NCI-H345 (cell line): ENCODE measurements around the gene KLHDC4.
A peak's percentile ranks its signal among the peaks of the same experiment; 100 is the strongest.
"Not testable (repeated sequence)": the region's sequence is repeated elsewhere in the genome, so short reads cannot be mapped to it uniquely, and the experiment has no call there.

Experiments used
- DNase-seq: peaks from one replicate; lab custom pipeline; 2025; lab: John Stamatoyannopoulos, UW

KLHDC4 gene

DNA sequence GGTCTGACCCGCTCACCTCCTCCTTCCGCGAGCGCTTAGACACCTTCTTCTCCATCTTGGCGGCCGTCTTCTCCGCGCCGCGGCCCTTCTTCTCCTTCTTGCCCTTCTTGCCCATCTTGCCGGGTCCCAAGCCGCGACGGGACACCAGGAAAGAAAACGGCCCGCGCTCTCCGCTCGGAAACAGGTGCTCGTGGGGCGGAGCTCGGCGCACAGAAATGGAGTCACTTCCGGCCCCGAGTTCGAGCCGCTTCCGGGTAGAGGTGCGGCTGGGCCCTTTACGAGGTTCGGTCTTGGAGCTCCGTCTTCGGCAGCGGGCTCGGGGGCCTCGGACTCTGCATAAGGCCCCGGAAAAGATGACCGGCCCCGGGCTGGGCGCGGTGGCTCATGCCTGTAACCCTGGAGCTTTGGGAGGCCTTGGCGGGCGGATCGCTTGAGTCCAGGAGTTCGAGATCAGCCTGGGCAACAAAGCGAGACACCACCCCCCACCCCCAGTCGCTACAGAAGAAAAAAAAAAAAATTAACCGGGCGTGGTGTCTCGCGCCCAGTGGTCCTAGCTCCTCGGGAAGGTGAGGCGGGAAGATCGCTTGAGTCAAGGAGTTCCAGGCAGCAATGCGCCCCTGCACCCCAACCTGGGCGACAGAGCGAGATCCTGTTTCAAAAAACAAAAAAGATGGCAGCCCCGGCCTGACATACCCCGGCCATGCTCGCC is at the start of gene KLHDC4:
TSS of gene KLHDC4 (minus strand) at position 211 of the 709 bp plus-strand sequence. CDS start at position 115, 96 bp downstream.
- peak; percentile 79 for DNase-seq

DNA sequence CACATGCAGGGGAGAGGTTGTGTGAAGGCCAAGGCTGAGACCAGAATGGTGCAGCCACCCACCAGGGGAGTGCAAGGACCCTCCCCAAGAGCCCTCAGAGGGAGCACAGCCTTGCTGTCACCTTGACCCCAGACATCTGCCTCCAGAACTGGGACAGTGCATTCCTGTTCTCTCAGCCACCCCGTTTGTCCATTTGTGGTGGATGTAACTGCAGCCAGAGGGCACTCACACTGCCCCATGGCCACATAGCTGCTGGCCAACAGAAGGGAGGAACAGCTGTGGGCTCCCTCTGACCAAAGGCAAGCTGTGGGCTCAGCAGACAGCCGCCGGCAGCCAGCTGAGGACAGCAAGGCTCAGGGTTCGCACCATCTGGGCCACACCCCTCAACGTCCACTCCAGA is 49.8 kb upstream of the KLHDC4 start:
- DNase-seq = no peak

DNA sequence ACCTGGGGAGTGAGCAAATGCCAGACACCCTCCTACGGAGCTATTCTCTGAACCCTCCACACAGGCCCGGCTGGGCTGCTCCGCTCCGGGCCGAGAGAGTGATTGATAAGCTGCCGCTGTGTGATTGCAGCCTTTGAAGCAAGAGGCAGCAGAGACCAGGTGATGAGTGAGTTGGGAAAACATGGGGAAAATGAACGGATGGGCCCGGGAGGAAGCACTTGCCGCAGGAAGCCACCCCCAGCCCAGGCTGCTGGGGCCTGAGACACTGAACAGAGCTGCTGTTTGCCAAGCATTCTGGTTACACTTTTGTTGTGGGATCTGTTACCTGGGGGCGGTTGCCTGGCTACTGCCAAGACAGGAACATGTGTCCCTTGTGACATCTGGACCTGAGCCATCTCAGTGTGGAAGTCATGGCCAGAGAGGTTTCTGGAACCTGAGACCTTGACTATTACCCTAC is 46.4 kb upstream of the KLHDC4 start:
- peak; percentile 68 for DNase-seq

DNA sequence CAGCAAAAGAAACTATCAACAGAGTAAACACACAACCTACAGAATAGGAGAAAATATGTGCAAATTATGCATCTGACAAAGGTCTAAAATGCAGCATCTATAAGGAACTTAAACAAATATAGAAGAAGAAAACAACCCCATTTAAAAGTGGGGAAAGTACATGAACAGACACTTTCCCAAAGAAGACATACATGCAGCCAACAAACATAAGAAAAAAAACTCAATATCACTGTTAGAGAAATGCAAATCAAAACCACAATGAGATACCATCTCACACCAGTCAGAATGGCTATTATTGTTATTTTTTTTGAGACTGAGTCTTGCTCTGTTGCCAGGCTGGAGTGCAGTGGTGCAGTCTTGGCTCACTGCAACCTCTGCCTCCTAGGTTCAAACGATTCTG is 45.7 kb upstream of the KLHDC4 start:
- DNase-seq = not testable (repeated sequence)

DNA sequence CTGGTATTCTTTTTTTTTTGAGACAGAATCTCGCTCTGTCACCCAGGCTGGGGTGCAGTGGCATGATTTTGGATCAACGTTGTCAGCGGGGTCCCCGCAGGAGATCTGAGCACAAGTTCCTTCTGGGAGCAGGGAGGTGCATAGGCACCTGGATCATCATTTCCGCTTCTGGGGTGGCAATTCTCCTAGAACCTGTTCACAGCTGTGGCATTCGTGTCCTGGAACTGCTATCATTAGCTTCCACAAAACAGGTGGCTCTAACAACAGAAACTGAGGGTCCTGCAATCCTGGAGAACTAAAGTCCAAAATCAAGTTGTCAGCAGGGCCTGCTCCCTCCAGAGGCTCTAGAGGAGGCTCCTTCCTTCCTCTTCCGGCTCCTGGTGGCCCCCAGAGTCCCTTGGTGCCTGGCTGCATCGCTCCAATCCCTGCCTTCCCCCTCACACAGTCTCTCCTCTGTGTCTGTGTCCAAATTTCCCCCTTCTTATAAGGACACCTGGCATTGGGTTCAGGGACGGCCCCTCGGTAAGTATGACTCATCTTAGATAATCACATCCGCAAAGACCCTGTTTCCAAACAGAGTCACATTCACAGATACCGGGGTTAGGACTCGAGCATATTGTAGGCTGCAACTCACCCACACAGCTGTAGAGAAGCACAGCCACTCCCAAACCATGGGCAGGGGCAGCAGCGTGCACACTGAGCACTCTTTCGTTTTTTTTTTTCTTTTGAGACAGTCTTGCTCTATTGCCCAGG is 43.5 kb upstream of the KLHDC4 start:
- no peak for DNase-seq

DNA sequence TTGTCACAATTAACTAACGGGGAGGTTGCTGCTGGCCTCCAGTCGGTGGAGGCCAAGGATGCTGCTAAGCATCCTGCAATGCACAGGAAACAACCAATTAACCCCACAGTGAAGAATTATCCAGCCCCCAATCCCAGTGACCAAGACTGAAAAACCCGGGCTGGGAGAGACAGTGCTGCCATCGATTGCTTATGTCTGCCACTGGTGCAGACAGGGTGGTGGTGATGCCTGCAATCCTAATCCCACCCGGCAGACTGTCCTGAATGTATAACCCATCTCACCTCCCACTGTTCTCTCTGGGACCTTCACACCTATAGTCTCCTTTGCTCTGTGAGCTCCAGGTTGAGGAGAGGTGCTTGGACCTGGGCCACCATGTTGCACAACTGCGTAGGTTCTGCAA is 42.3 kb upstream of the KLHDC4 start:
- no peak for DNase-seq

DNA sequence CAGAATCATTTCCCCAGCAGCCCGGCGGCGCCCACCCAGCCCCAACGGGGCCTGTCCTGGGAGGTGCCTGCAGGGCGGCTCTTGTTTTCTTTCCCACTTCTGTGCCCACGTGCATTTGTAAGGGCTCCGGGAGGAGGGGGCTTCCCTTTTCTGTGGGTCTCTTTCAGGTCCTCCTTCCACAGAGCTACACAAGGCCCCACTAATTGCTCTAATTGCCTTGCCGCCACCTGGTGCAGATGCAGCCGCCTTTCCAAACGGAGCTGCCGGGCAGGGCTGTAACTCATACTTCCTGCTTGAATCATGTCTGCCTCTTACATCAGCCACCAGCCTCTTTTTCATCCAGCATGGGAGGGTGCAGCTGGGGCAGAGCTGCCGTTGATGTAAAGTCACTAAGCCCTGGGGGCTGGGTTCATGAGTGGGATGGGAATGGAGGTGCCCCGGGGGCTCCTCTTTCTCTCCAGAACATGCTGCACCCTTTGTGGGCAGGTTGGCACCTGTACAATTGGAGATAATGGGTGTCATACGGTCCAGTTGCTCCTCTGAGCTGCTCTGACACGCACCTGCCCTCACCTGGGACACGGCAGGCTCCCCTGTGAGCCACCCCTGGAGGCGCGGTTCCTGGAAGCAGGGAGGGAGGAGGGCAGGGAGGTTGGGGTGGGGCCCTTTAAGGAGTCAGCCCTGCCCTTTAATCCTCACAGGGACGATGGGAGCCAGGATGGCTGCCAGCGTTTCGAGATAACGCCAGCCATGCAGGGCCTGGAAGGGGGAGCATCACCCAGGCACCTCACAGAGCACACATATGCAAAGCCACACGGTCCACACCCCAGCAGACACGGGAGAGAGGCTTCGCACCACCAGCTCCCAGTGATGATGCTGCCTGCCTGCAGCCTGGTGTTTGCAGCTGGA is 41.1 kb upstream of the KLHDC4 start:
- peak; percentile 91 for DNase-seq

DNA sequence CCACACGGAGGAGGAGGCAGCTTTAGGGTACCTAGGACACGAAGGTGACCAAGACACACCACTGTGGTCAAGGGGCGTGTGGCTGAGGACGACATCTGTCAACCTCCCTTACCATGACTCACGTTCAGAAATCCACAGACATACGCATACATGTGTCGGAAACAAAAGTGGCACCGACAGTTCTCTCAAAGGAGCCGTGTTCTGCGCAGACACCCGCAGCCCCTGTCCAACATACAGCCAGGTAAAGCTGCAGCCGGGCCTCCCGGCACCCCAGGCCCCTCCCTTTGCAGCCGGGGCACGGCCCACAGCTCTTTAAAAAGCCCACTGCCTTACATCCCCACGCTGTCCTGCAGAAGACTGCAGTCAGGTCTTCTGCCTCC is 40.5 kb upstream of the KLHDC4 start:
- peak; percentile 35 for DNase-seq

DNA sequence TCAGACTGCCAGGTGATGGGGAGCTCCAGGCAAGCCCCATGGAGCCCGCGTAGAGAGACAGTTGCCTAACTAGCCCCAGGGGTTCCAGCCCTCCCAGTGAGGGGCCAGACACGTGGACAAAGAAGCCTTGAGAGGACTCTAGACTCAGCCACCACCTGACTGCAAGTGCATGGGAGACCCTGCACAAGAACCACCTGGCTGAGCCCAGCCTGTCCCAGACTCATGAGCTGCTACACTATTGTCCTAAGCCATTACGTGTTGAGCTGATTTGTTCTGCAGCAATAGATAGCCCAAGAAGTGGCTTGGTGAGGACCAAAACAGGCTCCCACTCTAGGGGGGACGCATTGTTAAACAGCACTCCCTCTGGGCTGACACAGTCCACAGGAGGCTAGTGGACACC is 37.6 kb upstream of the KLHDC4 start:
- DNase-seq = no peak

DNA sequence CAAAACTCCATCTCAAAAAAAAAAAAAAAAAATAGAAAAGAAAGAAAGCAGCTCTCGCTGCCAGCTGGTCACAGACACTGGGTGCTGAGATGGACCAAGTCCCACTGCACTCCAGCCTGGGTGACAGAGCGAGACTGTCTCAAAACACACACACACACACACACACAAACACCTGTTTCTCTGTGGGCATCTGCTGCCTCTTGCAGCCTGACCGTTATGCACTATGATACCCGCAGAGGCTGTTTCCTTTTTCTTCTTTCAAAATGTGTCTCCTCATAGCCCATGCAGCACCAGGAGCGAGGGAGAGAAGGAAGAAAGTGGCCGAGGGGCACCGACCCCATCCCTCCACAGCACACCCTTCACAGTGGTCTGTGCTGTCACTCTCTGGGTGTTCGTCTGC is 36.9 kb upstream of the KLHDC4 start:
- no peak for DNase-seq

DNA sequence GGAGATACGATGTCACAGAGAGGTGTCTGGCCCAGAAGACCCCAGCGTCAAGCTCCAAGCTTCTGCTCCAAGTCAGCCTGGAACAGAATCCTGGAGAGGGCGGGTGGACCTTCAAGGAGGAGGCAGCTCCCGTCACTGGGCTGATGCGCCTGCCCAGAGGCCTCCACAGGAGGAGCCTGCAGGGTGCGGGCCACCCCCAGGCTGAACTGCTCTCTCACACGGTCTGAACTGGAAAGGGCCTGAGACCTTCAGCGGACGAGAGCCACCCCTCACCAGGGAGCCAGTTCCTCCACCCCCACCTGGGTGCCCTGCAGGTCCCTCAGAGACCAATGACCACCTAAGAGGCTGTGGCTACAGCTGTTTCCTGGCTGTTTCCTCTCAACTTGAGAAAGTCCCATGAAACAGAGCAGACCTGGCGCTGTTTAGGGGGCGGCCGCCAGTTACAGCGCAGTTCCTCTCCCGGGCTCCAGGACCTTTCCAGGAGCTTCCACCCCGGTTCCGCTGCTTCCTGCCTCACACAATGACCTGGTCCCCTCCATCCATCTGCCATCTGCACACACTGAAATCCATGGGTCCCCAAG is 36.0 kb upstream of the KLHDC4 start:
- no peak for DNase-seq

DNA sequence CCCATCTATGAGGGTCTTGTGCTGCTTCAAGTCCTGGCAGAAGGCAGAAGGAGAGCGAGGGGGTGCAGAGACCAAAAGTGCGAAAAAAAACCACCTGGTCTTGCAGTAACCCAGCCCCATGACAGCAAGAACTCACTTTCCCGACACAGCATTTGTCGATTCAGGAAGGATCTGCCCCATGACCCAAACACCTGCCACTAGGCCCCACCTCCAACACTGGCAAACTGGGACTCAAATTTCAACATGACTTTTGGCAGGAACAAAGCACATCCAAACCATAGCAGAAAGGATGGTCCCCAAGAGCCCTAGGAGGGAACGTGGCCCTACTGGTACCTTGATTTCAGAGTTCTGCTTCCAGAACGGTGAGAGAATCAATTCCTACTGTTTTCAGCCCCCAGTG is 34.7 kb upstream of the KLHDC4 start:
- DNase-seq = peak; percentile 17

DNA sequence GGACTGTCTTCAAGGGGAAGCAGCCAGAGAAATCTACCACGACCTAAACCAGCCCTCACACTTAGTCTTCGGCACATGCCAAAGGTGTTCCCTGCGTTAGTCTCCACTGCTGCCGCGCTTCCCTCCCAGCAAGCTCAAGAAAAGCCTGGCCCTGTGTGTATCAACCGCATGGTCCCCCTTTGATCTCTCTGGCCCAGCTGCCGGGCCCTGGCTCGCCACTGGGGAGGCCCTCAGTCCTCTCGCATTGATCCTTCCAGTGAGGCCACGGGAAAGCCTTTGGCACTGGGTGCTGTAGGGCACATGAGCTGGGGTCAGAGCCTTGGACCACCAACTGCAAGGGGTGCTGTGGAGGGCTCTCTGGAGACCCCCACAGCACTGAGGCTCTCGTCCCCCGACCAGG is 29.6 kb upstream of the KLHDC4 start:
- DNase-seq = no peak

DNA sequence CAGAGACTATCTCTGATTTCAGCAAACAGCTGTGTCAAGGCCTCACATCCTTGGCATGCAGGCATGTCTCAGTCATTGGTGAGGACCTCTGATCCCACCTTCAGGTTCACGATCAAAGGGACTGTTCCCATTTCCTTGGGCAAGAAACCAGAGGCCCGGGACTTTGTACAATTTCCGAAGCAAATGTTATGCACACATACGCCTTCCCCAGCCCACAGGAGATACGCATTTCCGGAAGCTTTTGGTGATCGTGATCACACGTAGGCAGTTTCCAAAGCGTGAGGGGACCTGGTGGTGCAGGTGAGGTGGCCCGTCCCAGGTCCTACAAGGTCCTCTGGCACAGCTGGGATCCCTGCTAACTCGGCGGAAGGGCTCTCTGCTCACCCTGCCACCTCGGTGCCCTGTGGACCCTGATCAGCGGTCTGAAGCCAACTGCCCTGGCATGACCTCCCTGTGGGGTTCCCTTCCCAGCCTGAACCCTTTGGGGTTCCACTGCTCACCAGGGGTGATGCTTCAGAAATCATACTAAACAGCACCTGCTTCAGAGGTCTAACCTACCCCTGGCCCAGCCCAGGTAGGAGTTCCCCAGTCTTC is 28.8 kb upstream of the KLHDC4 start:
- no peak for DNase-seq

DNA sequence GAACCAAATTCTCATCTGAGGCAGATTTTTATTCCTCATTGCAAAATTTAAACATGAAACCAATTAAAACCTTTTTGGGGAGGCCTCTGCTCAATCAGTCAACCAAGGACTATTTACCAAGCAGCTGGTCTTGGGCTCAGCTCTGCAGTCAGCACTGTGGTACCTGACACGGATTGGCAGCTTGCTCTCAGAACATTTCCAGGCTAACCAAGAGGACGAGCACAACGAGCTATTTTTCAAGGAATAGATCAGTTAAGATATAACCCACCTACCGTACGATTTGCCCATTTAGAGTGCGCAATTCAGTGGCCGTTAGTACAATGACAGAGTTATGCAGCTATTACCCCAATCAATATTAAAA is 26.4 kb upstream of the KLHDC4 start:
- no peak for DNase-seq

DNA sequence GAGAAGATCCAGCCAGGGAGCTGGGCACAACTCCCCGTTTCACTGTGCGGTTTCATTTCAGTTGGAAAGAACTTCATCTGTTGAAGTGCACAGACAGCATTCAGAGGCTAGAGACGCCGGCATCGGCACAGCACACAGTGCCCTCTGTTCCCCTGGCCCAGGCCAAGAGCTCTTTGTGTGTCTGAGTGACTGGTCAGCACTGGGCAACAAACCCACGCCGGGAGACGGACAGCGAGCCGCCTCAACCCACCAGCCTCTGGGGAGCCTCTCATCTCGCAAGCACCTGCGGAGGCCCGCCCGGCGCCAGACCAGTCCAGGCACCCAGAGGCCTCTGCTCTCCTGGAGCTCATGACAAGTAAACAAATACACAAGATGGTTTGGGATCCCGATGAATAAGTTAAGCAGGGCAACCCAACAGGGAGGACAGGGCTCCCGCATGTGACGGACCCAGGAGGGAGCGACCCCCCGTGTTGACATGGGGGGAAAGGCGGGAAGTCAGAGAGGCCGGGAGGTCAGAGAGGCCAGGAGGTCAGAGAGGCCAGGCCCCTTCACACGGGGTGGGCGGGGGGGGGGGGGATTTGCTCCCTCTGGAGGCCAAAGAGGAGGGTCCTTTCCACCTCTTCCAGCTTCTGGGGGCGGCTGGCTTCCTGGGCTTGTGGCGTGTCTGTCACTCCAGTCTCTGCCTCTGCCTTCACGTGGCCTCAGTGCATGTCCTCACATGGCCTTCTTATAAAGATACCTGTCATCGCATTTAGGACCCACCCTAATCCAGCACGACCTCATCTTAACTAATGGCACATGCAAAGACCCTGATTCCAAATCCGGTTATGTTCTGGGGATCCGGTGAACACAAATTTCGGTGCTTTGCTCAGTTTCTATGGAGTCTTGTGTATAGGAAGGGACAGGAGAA is 25.8 kb upstream of the KLHDC4 start:
- DNase-seq = no peak

DNA sequence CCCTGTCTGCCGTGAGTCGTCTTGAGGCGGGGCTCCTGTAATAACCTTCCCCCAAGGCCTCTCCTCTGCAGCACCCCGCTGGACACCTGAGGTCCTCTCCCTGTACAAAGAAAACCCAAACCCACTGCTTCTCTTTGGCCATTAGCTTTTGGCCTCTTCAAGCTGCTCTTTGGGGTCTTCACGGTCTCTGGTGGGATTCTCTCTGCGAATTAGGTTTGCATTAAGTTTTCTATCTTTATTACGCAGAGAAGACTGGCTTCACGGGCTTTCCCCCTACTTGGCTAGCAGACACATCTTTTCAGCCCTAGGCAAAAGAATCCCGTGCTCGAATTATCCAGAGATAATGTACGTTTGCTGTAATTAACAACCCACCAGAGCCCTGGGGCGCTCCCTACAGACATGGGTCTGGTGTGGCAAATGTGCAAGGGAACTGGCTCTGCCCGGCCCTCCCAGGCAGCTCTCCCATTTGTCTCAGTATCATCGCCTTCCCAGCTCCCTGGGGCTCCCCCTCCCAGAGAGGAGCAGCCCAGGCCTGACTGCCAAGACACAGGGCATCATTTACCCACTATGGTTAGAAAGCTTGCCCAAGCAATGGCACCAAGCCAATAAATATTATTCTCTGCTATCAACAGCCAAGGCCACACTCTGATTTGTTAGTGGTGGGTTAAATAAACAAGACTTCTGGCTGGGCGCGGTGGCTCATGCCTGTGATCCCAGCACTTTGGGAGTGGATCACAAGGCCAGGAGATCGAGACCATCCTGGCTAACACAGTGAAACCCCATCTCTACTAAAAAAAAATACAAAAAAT is 24.7 kb upstream of the KLHDC4 start:
- DNase-seq = peak; percentile 42

DNA sequence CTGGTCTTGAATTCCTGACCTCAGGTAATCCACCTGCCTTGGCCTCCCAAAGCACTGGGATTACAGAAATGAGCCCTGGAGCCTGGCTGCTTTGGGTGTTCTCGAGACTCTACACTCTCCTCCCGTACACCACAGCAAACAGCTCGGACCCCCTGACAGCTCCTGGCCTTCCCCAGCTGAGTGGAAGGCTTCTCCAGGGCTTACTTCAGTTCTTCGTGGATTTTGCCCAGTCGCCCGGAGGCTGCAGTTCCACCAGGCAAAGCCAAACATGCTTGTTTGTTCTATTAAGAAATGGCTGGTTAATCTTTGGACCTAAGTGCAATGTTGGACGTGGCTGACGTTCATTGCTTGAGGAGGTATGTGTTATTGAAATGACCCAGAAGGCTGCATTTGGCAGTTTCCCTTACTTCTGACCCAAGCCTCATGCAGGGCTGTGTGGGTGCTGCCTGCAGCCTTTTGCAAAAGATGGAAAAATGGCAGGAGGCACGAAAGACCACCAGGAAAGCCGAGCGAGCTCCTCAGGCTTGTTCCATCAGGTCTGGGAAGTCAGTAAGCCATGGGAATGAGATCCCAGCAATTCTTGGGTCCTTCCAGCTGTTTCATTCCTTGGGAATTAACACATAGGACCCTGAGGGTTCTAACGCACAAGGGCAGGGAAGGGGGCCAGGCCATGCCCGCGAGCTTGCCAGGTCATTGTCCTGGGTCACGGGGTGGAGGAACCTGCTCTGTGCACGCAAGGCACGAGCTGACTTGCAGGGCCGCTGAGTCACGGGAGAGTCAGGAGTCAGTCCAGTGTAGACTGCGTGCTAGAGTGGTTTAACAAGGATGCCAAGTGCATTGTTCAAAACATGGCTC is 23.9 kb upstream of the KLHDC4 start:
- no peak for DNase-seq
